H1 (cell line): ENCODE results near the gene FBN2. TPM values are rescaled to one million over a fixed set of nuclear protein-coding genes. Genes with fewer than 3 reads are reported as not detected.

Experiments
- CTCF ChIA-PET: fragments of 300-600 bp; sonication (Branson Sonifier 250); formaldehyde crosslinking; loops from one replicate; lab custom pipeline; 2021; ENCODE audit not compliant: partially characterized antibody; lab: Charles Lee
- POLR2A ChIA-PET: fragments of 300-600 bp; sonication (Branson Sonifier 250); formaldehyde crosslinking; loops from one replicate; lab custom pipeline; 2021; ENCODE audit warnings: inconsistent platforms; ENCODE audit not compliant: partially characterized antibody; lab: Charles Lee
- DNase-seq, 2 experiments: peaks; one replicate each; pipeline versions ENCODE4 v3.0.0 to v3.0.0-alpha.2; 2010 to 2022; ENCODE audit warnings: low spot score in 2 of 2, low read depth in 1 of 2, mixed read lengths in 1 of 2
- FAIRE-seq: peaks from 2 replicates; lab custom pipeline; 2011; peaks lifted over from hg19 to GRCh38; lab: Jason Lieb, UNC
- H2AFZ ChIP-seq: 2 replicates; pipeline ENCODE4 v1.8.1; 2012; ENCODE audit warnings: low read length, inconsistent platforms
- H2AK5ac ChIP-seq: 2 replicates; pipeline ENCODE4 v1.6.1; 2013; ENCODE audit warnings: low read depth, low read length
- H2BK120ac ChIP-seq: replicated peaks from 2 replicates; pipeline ENCODE3; 2013; ENCODE audit warnings: low read depth, low read length, inconsistent platforms
- H2BK12ac ChIP-seq: 2 replicates; pipeline ENCODE4 v1.6.1; 2013; ENCODE audit warnings: low read depth, low read length
- H2BK15ac ChIP-seq: 2 replicates; pipeline ENCODE4 v1.6.1; 2013; ENCODE audit warnings: low read length
- H2BK20ac ChIP-seq: 2 replicates; pipeline ENCODE4 v1.6.1; 2013; ENCODE audit warnings: low read length
- H2BK5ac ChIP-seq: 2 replicates; pipeline ENCODE4 v1.6.1; 2013; ENCODE audit warnings: low read depth, low read length
- H3K14ac ChIP-seq: 2 replicates; pipeline ENCODE4 v1.6.1; 2013; ENCODE audit warnings: inconsistent platforms; ENCODE audit not compliant: insufficient read length
- H3K18ac ChIP-seq: 2 replicates; pipeline ENCODE4 v1.6.1; 2013; ENCODE audit warnings: low read length; ENCODE audit errors: extremely low read depth
- H3K23ac ChIP-seq: 2 replicates; pipeline ENCODE4 v1.6.1; 2013; ENCODE audit warnings: inconsistent platforms; ENCODE audit not compliant: insufficient read length
- H3K23me2 ChIP-seq: 2 replicates; pipeline ENCODE4 v1.6.1; 2013; ENCODE audit warnings: low read depth, low read length
- H3K27ac ChIP-seq: 2 replicates; pipeline ENCODE4 v1.6.1; 2011; ENCODE audit warnings: low read depth, low read length, inconsistent platforms
- H3K27me3 ChIP-seq, 4 experiments: replicated peaks in 1 of 4; 1 replicate in 1 of 4; 2 replicates in 3 of 4; pipeline versions ENCODE4 v1.6.1 to v1.8.1; 2011 to 2013; ENCODE audit warnings: low read length in 3 of 4, mild to moderate bottlenecking in 3 of 4, inconsistent platforms in 2 of 4, mixed read lengths in 2 of 4, moderate library complexity in 1 of 4; ENCODE audit not compliant: control insufficient read depth in 3 of 4, insufficient read depth in 3 of 4; ENCODE audit errors: extremely low read depth in 1 of 4
- H3K36me3 ChIP-seq, 4 experiments: 2 replicates each; pipeline versions ENCODE4 v1.6.1 to v1.8.1; 2011 to 2013; ENCODE audit warnings: mild to moderate bottlenecking in 4 of 4, low read length in 3 of 4, moderate library complexity in 2 of 4, control low read depth in 1 of 4, inconsistent platforms in 1 of 4; ENCODE audit not compliant: insufficient read depth in 4 of 4, control insufficient read depth in 2 of 4
- H3K4ac ChIP-seq: replicated peaks from 2 replicates; pipeline ENCODE3; 2013; ENCODE audit warnings: low read length, low read depth, mixed read lengths, inconsistent platforms; ENCODE audit not compliant: insufficient read length
- H3K4me1 ChIP-seq, 4 experiments: replicated peaks in 1 of 4; 1 replicate in 1 of 4; 2 replicates in 3 of 4; pipeline versions ENCODE4 v1.6.1 to v1.8.1; 2011 to 2013; ENCODE audit warnings: low read length in 3 of 4, inconsistent platforms in 2 of 4, mixed read lengths in 1 of 4; ENCODE audit not compliant: insufficient read depth in 4 of 4, control insufficient read depth in 3 of 4
- H3K4me2 ChIP-seq, 2 experiments: 2 replicates each; pipeline versions ENCODE4 v1.6.1 to v1.8.1; 2011 to 2013; ENCODE audit warnings: low read depth in 2 of 2, low read length in 2 of 2, control low read depth in 1 of 2, inconsistent platforms in 1 of 2, mild to moderate bottlenecking in 1 of 2; ENCODE audit not compliant: insufficient read depth in 1 of 2
- H3K4me3 ChIP-seq, 4 experiments: fragments of 200-600, 300-600 bp in 1 of 4; sonication (generic), shearing (Covaris generic), sonication (Bioruptor Twin) in 1 of 4; 2 replicates each; pipeline versions ENCODE4 v1.5.1 to v1.8.1; 2011 to 2016; ENCODE audit warnings: low read length in 4 of 4, low read depth in 3 of 4, control low read depth in 2 of 4, inconsistent platforms in 2 of 4, mild to moderate bottlenecking in 2 of 4, mixed read lengths in 1 of 4, moderate library complexity in 1 of 4; ENCODE audit not compliant: insufficient read depth in 2 of 4; ENCODE audit errors: extremely low read depth in 1 of 4
- H3K56ac ChIP-seq: replicated peaks from 2 replicates; pipeline ENCODE3; 2013; ENCODE audit warnings: low read depth, mild to moderate bottlenecking, mixed read lengths, low read length, inconsistent platforms; ENCODE audit not compliant: insufficient read length
- H3K79me1 ChIP-seq: 2 replicates; pipeline ENCODE4 v1.6.1; 2013; ENCODE audit warnings: low read depth, low read length, control low read depth
- H3K79me2 ChIP-seq, 2 experiments: 2 replicates each; pipeline versions ENCODE4 v1.6.1 to v1.8.1; 2012 to 2013; ENCODE audit warnings: low read length in 2 of 2, mild to moderate bottlenecking in 2 of 2, inconsistent platforms in 1 of 2; ENCODE audit not compliant: insufficient read depth in 2 of 2, control insufficient read depth in 1 of 2
- H3K9ac ChIP-seq, 4 experiments: replicated peaks in 1 of 4; 1 replicate in 1 of 4; 2 replicates in 3 of 4; pipeline versions ENCODE4 v1.6.1 to v1.8.1; 2011 to 2013; ENCODE audit warnings: low read depth in 3 of 4, low read length in 3 of 4, control low read depth in 2 of 4, mild to moderate bottlenecking in 2 of 4, moderate library complexity in 2 of 4, inconsistent platforms in 1 of 4; ENCODE audit errors: extremely low read depth in 1 of 4
- H3K9me3 ChIP-seq, 2 experiments: 2 replicates each; pipeline versions ENCODE4 v1.6.1 to v1.8.1; 2012 to 2013; ENCODE audit warnings: mild to moderate bottlenecking in 2 of 2, moderate library complexity in 2 of 2, control low read depth in 1 of 2, inconsistent platforms in 1 of 2, low read depth in 1 of 2, low read length in 1 of 2, mixed read lengths in 1 of 2; ENCODE audit not compliant: insufficient read depth in 2 of 2
- H4K20me1 ChIP-seq, 2 experiments: replicated peaks in 1 of 2; 2 replicates each; pipeline versions ENCODE3 to v1.8.1; 2011 to 2013; ENCODE audit warnings: inconsistent platforms in 2 of 2, low read length in 2 of 2, mild to moderate bottlenecking in 1 of 2; ENCODE audit not compliant: insufficient read depth in 2 of 2, control insufficient read depth in 1 of 2
- H4K5ac ChIP-seq: 2 replicates; pipeline ENCODE4 v1.6.1; 2013; ENCODE audit warnings: low read length, low read depth, mixed read lengths, inconsistent platforms; ENCODE audit not compliant: insufficient read length
- H4K8ac ChIP-seq: 2 replicates; pipeline ENCODE4 v1.8.0; 2013; ENCODE audit warnings: mild to moderate bottlenecking, moderate library complexity, low read length, inconsistent platforms; ENCODE audit not compliant: insufficient read depth; ENCODE audit errors: extremely low read depth
- H4K91ac ChIP-seq: replicated peaks from 2 replicates; pipeline ENCODE3; 2013; ENCODE audit warnings: low read length, mixed read lengths, inconsistent platforms; ENCODE audit not compliant: insufficient read length
- BACH1 ChIP-seq: IDR thresholded peaks from 2 replicates; pipeline ENCODE4 v1.6.1; 2012; ENCODE audit warnings: low read length, improper control_type of control experiment
- CHD1 ChIP-seq: IDR thresholded peaks from 2 replicates; pipeline ENCODE4 v1.6.1; 2012; ENCODE audit warnings: low read depth, low read length, improper control_type of control experiment
- CTBP2 ChIP-seq: IDR thresholded peaks from 2 replicates; pipeline ENCODE4 v1.7.0; 2011; ENCODE audit warnings: borderline replicate concordance, mild to moderate bottlenecking, moderate library complexity, mixed read lengths, low read length; ENCODE audit not compliant: insufficient read depth, insufficient read length
- EZH2 ChIP-seq: fragments of 200-600 bp; sonication (generic); IDR thresholded peaks from 2 replicates; pipeline ENCODE4 v1.7.1; 2012; ENCODE audit warnings: low read depth, mild to moderate bottlenecking, moderate library complexity, low read length, inconsistent platforms; ENCODE audit not compliant: severe bottlenecking
- GABPA ChIP-seq: IDR thresholded peaks from 2 replicates; pipeline ENCODE4 v1.6.1; 2011; ENCODE audit warnings: mild to moderate bottlenecking, low read length, moderate library complexity, borderline replicate concordance; ENCODE audit not compliant: insufficient read depth
- HDAC2 ChIP-seq, 2 experiments: fragments of 300-600 bp in 1 of 2; sonication (generic) in 1 of 2; IDR thresholded peaks; 2 replicates each; pipeline ENCODE4 v1.6.1; 2011 to 2012; ENCODE audit warnings: low read depth in 2 of 2, low read length in 2 of 2, mild to moderate bottlenecking in 2 of 2, moderate library complexity in 2 of 2, borderline replicate concordance in 1 of 2, inconsistent platforms in 1 of 2
- POLR2A ChIP-seq, 2 experiments: IDR thresholded peaks; 1 replicate in 1 of 2; 2 replicates in 1 of 2; pipeline ENCODE4 v1.6.1; 2011; ENCODE audit warnings: low read depth in 2 of 2, low read length in 2 of 2, mild to moderate bottlenecking in 2 of 2; ENCODE audit errors: control extremely low read depth in 1 of 2
- POLR2AphosphoS5 ChIP-seq: IDR thresholded peaks from 2 replicates; pipeline ENCODE4 v1.6.1; 2011; ENCODE audit warnings: low read depth, low read length
- POU5F1 ChIP-seq: IDR thresholded peaks from 2 replicates; pipeline ENCODE4 v1.6.1; 2011; ENCODE audit warnings: low read depth, mild to moderate bottlenecking, low read length, moderate library complexity
- SP1 ChIP-seq: IDR thresholded peaks from 2 replicates; pipeline ENCODE4 v1.6.1; 2011; ENCODE audit warnings: low read depth, low read length
- ZNF274 ChIP-seq: IDR thresholded peaks from 2 replicates; pipeline ENCODE4 v1.7.0; 2012; ENCODE audit warnings: low read length, borderline replicate concordance; ENCODE audit errors: extremely low read depth
- WGBS, 2 experiments: shearing (Covaris generic) in 1 of 2; methylation state at CpG; one replicate each; pipeline versions ENCODE4 v1.1.6 to v1.1.7; 2013 to 2015; ENCODE audit warnings: low lambda C conversion rate in 2 of 2, mixed read lengths in 2 of 2, inconsistent platforms in 1 of 2, low coverage in 1 of 2, missing lambda C conversion rate in 1 of 2; ENCODE audit not compliant: insufficient replicate concordance in 2 of 2, insufficient coverage in 1 of 2, insufficient read length in 1 of 2; ENCODE audit errors: extremely low coverage in 1 of 2, missing lambda C conversion rate in 1 of 2; 5-methylcytosine and 5-hydroxymethylcytosine counted together
- polyA plus RNA-seq, 7 experiments: library from polyadenylated mRNA; depleted of rRNA in 3 of 7; stranded (reverse) in 5 of 7; unstranded in 2 of 7; fragments of >200 nt in 5 of 7; fragments of 200-250 nt in 2 of 7; gene quantifications; 1 replicate in 5 of 7; 2 replicates in 1 of 7; 4 replicates in 1 of 7; pipeline versions ENCODE4 v1.2.1 to v1.2.3, GENCODE V29; 2011 to 2013; ENCODE audit warnings: missing spikeins in 2 of 7, mixed read lengths in 2 of 7
- total RNA-seq: library from RNA; stranded (reverse); fragmentation: NEBNext Ultra II Directional; extraction: Animal tissue kit (Norgen Biotek cat#: 25700); gene quantifications from 2 replicates; pipeline ENCODE4 v1.2.1, GENCODE V29; 2021

The FBN2 gene
- total and polyA plus RNA-seq, 2 of the 8 experiments (the other 6 are each of a cell fraction or from before 2014, with no cell fraction given): 14.1 to 16.3 TPM

GRCh38 chr5:128329386-128329939, 208.6 kb downstream of the FBN2 start:
- FAIRE-seq (no peak), DNase-seq (no peak)
- Histone ChIP-seq H3K56ac (no peak overlapping the region), H2AK5ac (no peak overlapping the region), H3K4me3 (no peak overlapping the region), H3K4me2 (no peak overlapping the region), H3K18ac (no peak overlapping the region), H3K79me1 (no peaks in the 10 kb centered on the region), H3K23me2 (no peaks in the 10 kb centered on the region), H2AFZ (no peak overlapping the region), H3K9ac (no peak overlapping the region), H2BK12ac (no peak overlapping the region), H4K5ac (no peak overlapping the region), H2BK20ac (no peak overlapping the region), H4K8ac (no peak overlapping the region), H3K4ac (no peak overlapping the region), H3K4me1 (no peaks in the 10 kb centered on the region), H2BK15ac (no peak overlapping the region), H3K27me3 (no peaks in the 10 kb centered on the region), H3K36me3 (peaks cover 0 to 29% (median 6%) of the 10 kb centered on the region in 4 experiments; a peak in 5 of 8 replicates), H2BK120ac (no peak overlapping the region), H3K23ac (no peak overlapping the region), H3K27ac (no peak overlapping the region), H3K14ac (no peak overlapping the region), H4K91ac (no peak overlapping the region), H3K79me2 (no peaks in the 10 kb centered on the region), H3K9me3 (no peaks in the 10 kb centered on the region), H2BK5ac (no peak overlapping the region), H4K20me1 (no peaks in the 10 kb centered on the region)
- TF ChIP-seq HDAC2 (IDR thresholded peaks at IDR 0.05; ENCODE audit: borderline replicate concordance in 1 of 2, low read depth in 2 of 2, low read length in 2 of 2): no peak
- TF ChIP-seq BACH1: no peak
- no peak for TF ChIP-seq POLR2A (IDR thresholded peaks at IDR 0.05; ENCODE audit: control extremely low read depth in 1 of 2, low read depth in 2 of 2, low read length in 2 of 2)
- TF ChIP-seq CHD1: no peak
- TF ChIP-seq SP1: no peak
- TF ChIP-seq EZH2: no peak
- TF ChIP-seq ZNF274: no peak
- no peak for TF ChIP-seq POLR2AphosphoS5
- TF ChIP-seq POU5F1: no peak
- no peak for TF ChIP-seq CTBP2
- TF ChIP-seq GABPA: no peak
- CTCF ChIA-PET: interaction anchor here (1.5 kb wide), 2 partner anchors 50 to 117 kb away, joined by 3 to 5 read pairs; no protein-coding TSS in a partner anchor
- POLR2A ChIA-PET: no interaction called here
- WGBS, 2 experiments: 93% methylated on average over 3 of the region's 3 CpGs; no CpG with 5 or more reads in 1 of the 2 experiments
